Measurements from ENCODE around the gene EMCN. TPM values are rescaled to one million over a fixed set of nuclear protein-coding genes. Genes with fewer than 3 reads are reported as not detected.

Gene EMCN
- total and polyA plus RNA-seq, 2 donors (not counting 1 experiment from before 2014, with no cell fraction given), result not detected

DNA sequence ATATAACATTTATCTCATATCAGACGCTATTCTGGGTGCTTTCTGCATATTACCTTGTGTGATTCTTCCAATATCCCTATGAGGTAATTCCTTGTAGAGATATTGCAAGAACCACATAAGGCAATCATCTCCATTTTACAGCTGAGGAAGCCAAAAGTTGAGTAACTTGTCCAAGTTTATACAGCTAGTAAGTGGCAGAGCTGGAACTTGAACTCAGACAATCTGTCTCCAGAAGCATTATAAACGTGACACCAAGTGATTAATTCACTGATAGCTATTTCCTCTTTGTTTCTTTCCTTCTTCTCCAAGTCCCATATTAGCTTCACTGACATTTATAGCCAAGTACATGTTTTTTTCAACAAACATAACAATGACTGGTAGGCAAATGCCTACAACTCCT, 7.3 kb downstream of the EMCN start:
- H3K9me3 ChIP-seq (ENCODE audit: control insufficient read depth, insufficient read depth, low read depth, low read length), result no peaks in the 10 kb centered on the region
- H3K4me2 ChIP-seq (ENCODE audit: extremely low read depth, insufficient read depth, low read length), result no peak overlapping the region
- H3K4me1 ChIP-seq (ENCODE audit: control insufficient read depth, extremely low read depth, insufficient read depth, low read length), result no peaks in the 10 kb centered on the region
- no peak overlapping the region for H3K4me3 ChIP-seq (replicated peaks in 1 of 4; ENCODE audit: control extremely low read depth in 1 of 4, insufficient read depth in 1 of 4, low read depth in 3 of 4, low read length in 4 of 4)
- no peaks in the 10 kb centered on the region for H3K27me3 ChIP-seq (ENCODE audit: control insufficient read depth, insufficient read depth, low read length)
- no peak overlapping the region for H3K9ac ChIP-seq (ENCODE audit: insufficient read depth, low read length)
- no peak overlapping the region for H2AFZ ChIP-seq (ENCODE audit: low read length)
- H4K20me1 ChIP-seq (ENCODE audit: control insufficient read depth, extremely low read depth, insufficient read depth, low read length), result no peaks in the 10 kb centered on the region
- H3K36me3 ChIP-seq (ENCODE audit: control insufficient read depth, insufficient read depth, low read length), result no peaks in the 10 kb centered on the region
- no peak overlapping the region for H3K27ac ChIP-seq (ENCODE audit: insufficient read depth, low read length)
- peak in 1 of 2 donors; percentile 5 for DNase-seq (ENCODE audit: low read depth in 2 of 2)
- TF ChIP-seq, protein P1, sequence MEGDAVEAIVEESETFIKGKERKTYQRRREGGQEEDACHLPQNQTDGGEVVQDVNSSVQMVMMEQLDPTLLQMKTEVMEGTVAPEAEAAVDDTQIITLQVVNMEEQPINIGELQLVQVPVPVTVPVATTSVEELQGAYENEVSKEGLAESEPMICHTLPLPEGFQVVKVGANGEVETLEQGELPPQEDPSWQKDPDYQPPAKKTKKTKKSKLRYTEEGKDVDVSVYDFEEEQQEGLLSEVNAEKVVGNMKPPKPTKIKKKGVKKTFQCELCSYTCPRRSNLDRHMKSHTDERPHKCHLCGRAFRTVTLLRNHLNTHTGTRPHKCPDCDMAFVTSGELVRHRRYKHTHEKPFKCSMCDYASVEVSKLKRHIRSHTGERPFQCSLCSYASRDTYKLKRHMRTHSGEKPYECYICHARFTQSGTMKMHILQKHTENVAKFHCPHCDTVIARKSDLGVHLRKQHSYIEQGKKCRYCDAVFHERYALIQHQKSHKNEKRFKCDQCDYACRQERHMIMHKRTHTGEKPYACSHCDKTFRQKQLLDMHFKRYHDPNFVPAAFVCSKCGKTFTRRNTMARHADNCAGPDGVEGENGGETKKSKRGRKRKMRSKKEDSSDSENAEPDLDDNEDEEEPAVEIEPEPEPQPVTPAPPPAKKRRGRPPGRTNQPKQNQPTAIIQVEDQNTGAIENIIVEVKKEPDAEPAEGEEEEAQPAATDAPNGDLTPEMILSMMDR (conservative IDR thresholded peaks at IDR 0.05 in 1 of 2, IDR thresholded peaks at IDR 0.05 in 1 of 2; ENCODE audit: low read depth in 1 of 2, low read length in 2 of 2), result no peak
- TF ChIP-seq EZH2 (IDR thresholded peaks at IDR 0.05; ENCODE audit: low read length, missing control alignments), result no peak
- no peaks in the 10 kb centered on the region for H3K79me2 ChIP-seq (ENCODE audit: control insufficient read depth, insufficient read depth, low read length)

DNA sequence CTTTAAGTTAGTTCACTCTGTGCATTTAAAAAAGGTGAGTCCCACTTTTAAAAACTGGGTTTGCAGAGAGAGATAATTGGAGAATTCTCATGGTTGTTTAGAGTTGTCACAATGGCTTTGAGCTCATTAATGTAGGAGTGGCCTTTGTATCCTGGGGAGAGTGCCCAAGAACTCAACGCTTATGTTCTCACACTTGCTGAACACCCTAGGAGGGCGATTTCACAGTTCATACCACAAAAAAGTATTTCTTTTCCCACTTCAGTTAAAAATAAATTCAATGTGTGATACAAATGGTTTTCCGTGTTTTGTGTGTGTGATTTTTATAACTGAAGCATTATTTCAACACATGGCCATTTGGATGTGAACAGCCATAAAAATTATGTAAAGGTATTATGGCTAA, 8.4 kb downstream of the EMCN start:
- TF ChIP-seq, protein P1 (conservative IDR thresholded peaks at IDR 0.05 in 1 of 2, IDR thresholded peaks at IDR 0.05 in 1 of 2; ENCODE audit: low read depth in 1 of 2, low read length in 2 of 2), result no peak
- TF ChIP-seq EZH2 (IDR thresholded peaks at IDR 0.05; ENCODE audit: low read length, missing control alignments), result no peak
- no peaks in the 10 kb centered on the region for H3K9me3 ChIP-seq (ENCODE audit: control insufficient read depth, insufficient read depth, low read depth, low read length)
- no peaks in the 10 kb centered on the region for H3K27me3 ChIP-seq (ENCODE audit: control insufficient read depth, insufficient read depth, low read length)
- H3K36me3 ChIP-seq (ENCODE audit: control insufficient read depth, insufficient read depth, low read length), result no peaks in the 10 kb centered on the region
- no peak overlapping the region for H3K4me2 ChIP-seq (ENCODE audit: extremely low read depth, insufficient read depth, low read length)
- no peaks in the 10 kb centered on the region for H4K20me1 ChIP-seq (ENCODE audit: control insufficient read depth, extremely low read depth, insufficient read depth, low read length)
- H2AFZ ChIP-seq (ENCODE audit: low read length), result no peak overlapping the region
- no peaks in the 10 kb centered on the region for H3K79me2 ChIP-seq (ENCODE audit: control insufficient read depth, insufficient read depth, low read length)
- no peaks in the 10 kb centered on the region for H3K4me1 ChIP-seq (ENCODE audit: control insufficient read depth, extremely low read depth, insufficient read depth, low read length)
- no peak overlapping the region for H3K9ac ChIP-seq (ENCODE audit: insufficient read depth, low read length)
- H3K27ac ChIP-seq (ENCODE audit: insufficient read depth, low read length), result no peak overlapping the region
- no peak overlapping the region for H3K4me3 ChIP-seq (replicated peaks in 1 of 4; ENCODE audit: control extremely low read depth in 1 of 4, insufficient read depth in 1 of 4, low read depth in 3 of 4, low read length in 4 of 4)
- no peak for DNase-seq (ENCODE audit: low read depth in 2 of 2)

DNA sequence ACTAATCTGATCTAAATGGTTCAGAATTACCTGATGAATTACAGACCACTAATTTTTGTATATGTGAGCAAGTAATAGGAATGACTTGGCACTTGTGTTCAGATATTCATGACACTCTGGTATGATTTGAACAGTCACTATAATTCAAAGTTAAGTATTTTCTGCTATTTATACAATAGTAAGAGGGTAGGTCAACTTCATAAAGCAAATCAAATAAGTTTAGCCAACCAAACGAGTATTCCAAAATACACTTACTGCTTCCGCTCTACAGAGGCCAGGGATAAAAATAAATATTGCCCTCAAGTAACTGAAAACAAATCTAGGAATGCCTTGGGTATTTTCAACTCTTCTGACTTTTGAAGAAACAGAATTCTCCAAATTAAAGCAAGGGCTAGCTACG, 9.1 kb downstream of the EMCN start:
- TF ChIP-seq, protein P1 (conservative IDR thresholded peaks at IDR 0.05 in 1 of 2, IDR thresholded peaks at IDR 0.05 in 1 of 2; ENCODE audit: low read depth in 1 of 2, low read length in 2 of 2), result no peak
- TF ChIP-seq EZH2 (IDR thresholded peaks at IDR 0.05; ENCODE audit: low read length, missing control alignments), result no peak
- Histone ChIP-seq H3K4me3 (replicated peaks in 1 of 4; ENCODE audit: control extremely low read depth in 1 of 4, insufficient read depth in 1 of 4, low read depth in 3 of 4, low read length in 4 of 4) (no peak overlapping the region), H3K9ac (ENCODE audit: insufficient read depth, low read length) (no peak overlapping the region), H3K9me3 (ENCODE audit: control insufficient read depth, insufficient read depth, low read depth, low read length) (no peaks in the 10 kb centered on the region), H3K36me3 (ENCODE audit: control insufficient read depth, insufficient read depth, low read length) (no peaks in the 10 kb centered on the region), H3K4me1 (ENCODE audit: control insufficient read depth, extremely low read depth, insufficient read depth, low read length) (no peaks in the 10 kb centered on the region), H4K20me1 (ENCODE audit: control insufficient read depth, extremely low read depth, insufficient read depth, low read length) (no peaks in the 10 kb centered on the region), H2AFZ (ENCODE audit: low read length) (no peak overlapping the region), H3K27me3 (ENCODE audit: control insufficient read depth, insufficient read depth, low read length) (no peaks in the 10 kb centered on the region), H3K79me2 (ENCODE audit: control insufficient read depth, insufficient read depth, low read length) (no peaks in the 10 kb centered on the region), H3K4me2 (ENCODE audit: extremely low read depth, insufficient read depth, low read length) (no peak overlapping the region), H3K27ac (ENCODE audit: insufficient read depth, low read length) (no peak overlapping the region)
- no peak for DNase-seq (ENCODE audit: low read depth in 2 of 2)
